ENCODE results near the gene GPR156. TPM values are rescaled to one million over a fixed set of nuclear protein-coding genes. Genes with fewer than 3 reads are reported as not detected.
"Not testable (repeated sequence)": the region's sequence is repeated elsewhere in the genome, so short reads cannot be mapped to it uniquely, and the experiment has no call there.

GPR156 gene
- polyA plus RNA-seq, 2 of the 4 experiments (the other 2 are of a cell fraction), result 0.43 to 0.68 TPM

GRCh38 chr3:120324190-120324589 lies 39.2 kb upstream of the GPR156 start:
- ChIA-PET POLR2A (no interaction called here), CTCF (interaction anchor here (0.8 kb wide), 1 partner anchor 10 kb away, joined by 3 read pairs; no protein-coding TSS in a partner anchor)
- H3K27ac ChIP-seq, result no peak overlapping the region
- 88% methylated on average over 1 of the region's 1 CpG for WGBS (ENCODE audit: missing lambda C conversion rate)
- FAIRE-seq (no peak), ATAC-seq (no peak), DNase-seq (ENCODE audit: low read depth in 1 of 2, low spot score in 1 of 2) (no peak)
- H3K4me3 ChIP-seq, result no peak overlapping the region
- H3K4me2 ChIP-seq, result no peak overlapping the region
- no peak for TF ChIP-seq E2F6 (IDR thresholded peaks at IDR 0.05; ENCODE audit: borderline replicate concordance, low read depth)
- no peak for TF ChIP-seq POLR2A (IDR thresholded peaks at IDR 0.05; ENCODE audit: low read length)
- TF ChIP-seq HMGXB4 (CRISPR knock-in tag; IDR thresholded peaks at IDR 0.05; ENCODE audit: borderline replicate concordance), result no peak
- TF ChIP-seq NPAS2 (CRISPR knock-in tag; IDR thresholded peaks at IDR 0.05; ENCODE audit: borderline replicate concordance), result no peak
- TF ChIP-seq PHF8 (IDR thresholded peaks at IDR 0.05; ENCODE audit: borderline replicate concordance, low read depth), result no peak
- no peak for TF ChIP-seq CEBPB (IDR thresholded peaks at IDR 0.05)
- TF ChIP-seq RFX5 (IDR thresholded peaks at IDR 0.05), result no peak
- TF ChIP-seq MYC (IDR thresholded peaks at IDR 0.05; ENCODE audit: borderline replicate concordance, low read length), result no peak
- no peak for TF ChIP-seq PBX3 (IDR thresholded peaks at IDR 0.05)
- H3K4me1 ChIP-seq, result no peaks in the 10 kb centered on the region
- no peaks in the 10 kb centered on the region for H3K9me3 ChIP-seq

GRCh38 chr3:120323761-120324160 lies 38.7 kb upstream of the GPR156 start:
- POLR2A ChIA-PET; H3K4me2 ChIP-seq; H3K27ac ChIP-seq; H3K9me3 ChIP-seq; FAIRE-seq; DNase-seq (ENCODE audit: low read depth in 1 of 2, low spot score in 1 of 2); ATAC-seq; H3K4me1 ChIP-seq; H3K4me3 ChIP-seq: not testable (repeated sequence)
- 76% methylated on average over 4 of the region's 4 CpGs for WGBS (ENCODE audit: missing lambda C conversion rate)
- CTCF ChIA-PET, result interaction anchor here (0.8 kb wide), 1 partner anchor 11 kb away, joined by 3 read pairs; no protein-coding TSS in a partner anchor

GRCh38 chr3:120311863-120312794 lies 27.1 kb upstream of the GPR156 start:
- CTCF ChIA-PET, result interaction anchor here (1.5 kb wide), 1 partner anchor 12 kb away, joined by 3 read pairs; no protein-coding TSS in a partner anchor
- Histone ChIP-seq H3K4me3 (no peak overlapping the region), H3K27ac (no peak overlapping the region), H3K9me3 (no peaks in the 10 kb centered on the region), H3K4me1 (no peaks in the 10 kb centered on the region), H3K4me2 (no peak overlapping the region)
- POLR2A ChIA-PET, result no interaction called here
- no peak for FAIRE-seq
- ATAC-seq, result no peak
- TF ChIP-seq MYC (IDR thresholded peaks at IDR 0.05; ENCODE audit: borderline replicate concordance, low read length), result no peak
- no peak for TF ChIP-seq EHF (CRISPR knock-in tag; IDR thresholded peaks at IDR 0.05)
- TF ChIP-seq POLR2AphosphoS2 (conservative IDR thresholded peaks at IDR 0.05; ENCODE audit: low read length), result no peak
- no peak for TF ChIP-seq ESRRA (IDR thresholded peaks at IDR 0.05; ENCODE audit: borderline replicate concordance, low read length)
- no peak for TF ChIP-seq CHD4 (IDR thresholded peaks at IDR 0.05; ENCODE audit: borderline replicate concordance)
- no peak for TF ChIP-seq KDM5A (IDR thresholded peaks at IDR 0.05)
- no peak for TF ChIP-seq RARB (CRISPR knock-in tag; IDR thresholded peaks at IDR 0.05)
- 93% methylated on average over 24 of the region's 24 CpGs for WGBS (ENCODE audit: missing lambda C conversion rate)
- no peak for DNase-seq (ENCODE audit: low read depth in 1 of 2, low spot score in 1 of 2)

Data from A549 (cell line).